ENCODE measurements around the gene RERGL. TPM values are rescaled to one million over a fixed set of nuclear protein-coding genes. Genes with fewer than 3 reads are reported as not detected.
A peak's percentile ranks its signal among the peaks of the same experiment; 100 is the strongest.
"Not testable (repeated sequence)": the region's sequence is repeated elsewhere in the genome, so short reads cannot be mapped to it uniquely, and the experiment has no call there.

Gene RERGL
- total RNA-seq, 1 donor from 2014 or later = not detected

GRCh38 chr12:18074001-18074400 lies 16.0 kb downstream of the RERGL start:
- DNase-seq (ENCODE audit: low read depth) (peak; percentile 92), FAIRE-seq (peak; percentile 83)
- Histone ChIP-seq H3K36me3 (ENCODE audit: control insufficient read depth, insufficient read depth, low read length) (no peaks in the 10 kb centered on the region), H3K4me3 (ENCODE audit: low read depth, low read length) (no peak overlapping the region), H3K27me3 (ENCODE audit: control insufficient read depth, insufficient read depth, low read length) (no peaks in the 10 kb centered on the region)
- TF ChIP-seq, protein P1, sequence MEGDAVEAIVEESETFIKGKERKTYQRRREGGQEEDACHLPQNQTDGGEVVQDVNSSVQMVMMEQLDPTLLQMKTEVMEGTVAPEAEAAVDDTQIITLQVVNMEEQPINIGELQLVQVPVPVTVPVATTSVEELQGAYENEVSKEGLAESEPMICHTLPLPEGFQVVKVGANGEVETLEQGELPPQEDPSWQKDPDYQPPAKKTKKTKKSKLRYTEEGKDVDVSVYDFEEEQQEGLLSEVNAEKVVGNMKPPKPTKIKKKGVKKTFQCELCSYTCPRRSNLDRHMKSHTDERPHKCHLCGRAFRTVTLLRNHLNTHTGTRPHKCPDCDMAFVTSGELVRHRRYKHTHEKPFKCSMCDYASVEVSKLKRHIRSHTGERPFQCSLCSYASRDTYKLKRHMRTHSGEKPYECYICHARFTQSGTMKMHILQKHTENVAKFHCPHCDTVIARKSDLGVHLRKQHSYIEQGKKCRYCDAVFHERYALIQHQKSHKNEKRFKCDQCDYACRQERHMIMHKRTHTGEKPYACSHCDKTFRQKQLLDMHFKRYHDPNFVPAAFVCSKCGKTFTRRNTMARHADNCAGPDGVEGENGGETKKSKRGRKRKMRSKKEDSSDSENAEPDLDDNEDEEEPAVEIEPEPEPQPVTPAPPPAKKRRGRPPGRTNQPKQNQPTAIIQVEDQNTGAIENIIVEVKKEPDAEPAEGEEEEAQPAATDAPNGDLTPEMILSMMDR (IDR thresholded peaks at IDR 0.05; ENCODE audit: insufficient read depth, low read length, severe bottlenecking) = no peak

DNA sequence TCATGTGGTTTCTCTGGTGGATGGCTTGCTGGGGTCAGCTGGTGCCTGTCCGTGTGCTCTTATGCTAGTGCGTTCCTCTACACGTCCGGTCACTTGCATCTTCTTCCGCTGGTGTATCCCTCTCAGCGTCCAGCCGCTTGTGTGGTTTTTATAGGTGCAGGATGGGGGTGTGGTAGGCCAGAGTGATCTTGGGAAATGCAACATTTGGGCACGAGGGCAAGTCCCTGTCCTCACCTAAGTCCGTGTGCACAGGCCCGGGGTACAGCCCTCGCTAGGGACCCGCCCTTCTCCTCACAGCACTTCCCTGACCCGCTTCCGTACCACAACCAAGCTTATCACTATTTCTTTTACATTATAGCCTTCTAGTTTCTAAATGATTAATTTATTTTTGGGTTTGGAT lies 17.3 kb downstream of the RERGL start:
- FAIRE-seq = no peak
- Histone ChIP-seq H3K27me3 (ENCODE audit: control insufficient read depth, insufficient read depth, low read length) (no peaks in the 10 kb centered on the region), H3K36me3 (ENCODE audit: control insufficient read depth, insufficient read depth, low read length) (no peaks in the 10 kb centered on the region), H3K4me3 (ENCODE audit: low read depth, low read length) (no peak overlapping the region)
- TF ChIP-seq, protein P1 (IDR thresholded peaks at IDR 0.05; ENCODE audit: insufficient read depth, low read length, severe bottlenecking) = no peak
- no peak for DNase-seq (ENCODE audit: low read depth)

- TF ChIP-seq, protein P1 (IDR thresholded peaks at IDR 0.05; ENCODE audit: insufficient read depth, low read length, severe bottlenecking) = no peak
- DNase-seq (ENCODE audit: low read depth) = peak; percentile 62
- Histone ChIP-seq H3K27me3 (ENCODE audit: control insufficient read depth, insufficient read depth, low read length) (no peaks in the 10 kb centered on the region), H3K36me3 (ENCODE audit: control insufficient read depth, insufficient read depth, low read length) (no peaks in the 10 kb centered on the region), H3K4me3 (ENCODE audit: low read depth, low read length) (no peak overlapping the region)
- no peak for FAIRE-seq
Measured at GRCh38 chr12:18071336-18071735, 18.7 kb downstream of the RERGL start.

- peak; percentile 74 for DNase-seq (ENCODE audit: low read depth)
- Histone ChIP-seq H3K27me3 (ENCODE audit: control insufficient read depth, insufficient read depth, low read length) (no peaks in the 10 kb centered on the region), H3K36me3 (ENCODE audit: control insufficient read depth, insufficient read depth, low read length) (no peaks in the 10 kb centered on the region), H3K4me3 (ENCODE audit: low read depth, low read length) (no peak overlapping the region)
- TF ChIP-seq, protein P1 (IDR thresholded peaks at IDR 0.05; ENCODE audit: insufficient read depth, low read length, severe bottlenecking) = no peak
- no peak for FAIRE-seq
Measured at GRCh38 chr12:18068355-18068754, 21.6 kb downstream of the RERGL start.

DNA sequence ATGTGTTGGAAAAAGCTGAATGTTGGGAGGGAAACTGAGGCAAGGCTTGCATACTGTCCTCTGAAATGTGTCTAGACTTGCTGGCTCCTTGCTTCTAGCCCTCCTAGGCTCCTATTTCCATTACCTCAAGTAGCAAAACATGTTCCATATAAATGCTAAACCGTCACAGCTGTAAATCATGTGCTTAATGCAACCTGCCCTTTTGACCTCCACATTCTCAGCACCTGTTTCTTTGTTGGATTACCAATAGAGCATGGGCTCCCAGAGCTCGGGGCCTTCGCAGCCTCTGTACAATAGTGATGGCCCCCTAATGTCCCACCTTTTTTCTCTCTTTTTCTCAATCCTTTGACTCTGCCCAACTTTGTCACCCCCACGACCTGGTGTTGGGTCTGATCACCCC lies 23.3 kb downstream of the RERGL start:
- no peaks in the 10 kb centered on the region for H3K27me3 ChIP-seq (ENCODE audit: control insufficient read depth, insufficient read depth, low read length)
- H3K36me3 ChIP-seq (ENCODE audit: control insufficient read depth, insufficient read depth, low read length) = no peaks in the 10 kb centered on the region
- TF ChIP-seq, protein P1 (IDR thresholded peaks at IDR 0.05; ENCODE audit: insufficient read depth, low read length, severe bottlenecking) = no peak
- no peak overlapping the region for H3K4me3 ChIP-seq (ENCODE audit: low read depth, low read length)
- DNase-seq (ENCODE audit: low read depth) = no peak
- FAIRE-seq = no peak

GRCh38 chr12:18062867-18063266 lies 27.1 kb downstream of the RERGL start:
- H3K4me3 ChIP-seq (ENCODE audit: low read depth, low read length); FAIRE-seq; DNase-seq (ENCODE audit: low read depth); H3K36me3 ChIP-seq (ENCODE audit: control insufficient read depth, insufficient read depth, low read length); H3K27me3 ChIP-seq (ENCODE audit: control insufficient read depth, insufficient read depth, low read length): not testable (repeated sequence)
